ENCODE results near the gene HDAC4. TPM values are rescaled to one million over a fixed set of nuclear protein-coding genes. Genes with fewer than 3 reads are reported as not detected.

HDAC4 gene
- total and polyA plus RNA-seq, 2 of the 8 experiments (the other 6 are each of a cell fraction or from before 2014, with no cell fraction given): 15.4 to 31.5 TPM

DNA sequence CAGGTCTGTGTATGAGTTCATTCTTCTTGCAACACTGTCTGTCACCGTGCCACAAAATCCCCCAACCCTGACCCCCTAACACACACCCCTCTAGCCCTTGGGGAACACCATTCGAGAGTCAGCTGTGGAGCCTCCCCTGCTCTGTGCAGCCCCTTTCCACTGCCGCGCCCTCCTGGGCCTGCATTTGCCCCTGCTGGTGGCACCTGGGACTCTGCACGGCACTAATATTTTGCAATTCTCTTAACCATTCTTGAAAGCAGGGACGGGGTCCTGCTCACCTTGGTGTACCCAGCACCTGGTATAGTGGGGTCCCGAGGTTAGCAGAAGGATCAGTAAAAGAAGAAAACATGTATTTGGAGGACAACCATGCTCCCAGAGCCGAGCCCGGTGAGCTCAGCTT, 124.0 kb downstream of the HDAC4 start:
- Histone ChIP-seq H3K79me1 (ENCODE audit: low read depth, low read length) (peaks cover 28% of the 10 kb centered on the region), H4K20me1 (replicated peaks in 1 of 2; ENCODE audit: control insufficient read depth in 1 of 2, insufficient read depth in 2 of 2, low read length in 2 of 2) (peaks cover 14% of the 10 kb centered on the region in 2 experiments), H4K5ac (ENCODE audit: insufficient read length, low read depth, low read length) (no peak overlapping the region), H4K8ac (ENCODE audit: extremely low read depth, insufficient read depth, low read length) (no peak overlapping the region), H3K36me3 (ENCODE audit: control insufficient read depth in 2 of 4, insufficient read depth in 4 of 4, low read length in 3 of 4) (no peaks in the 10 kb centered on the region), H3K27me3 (replicated peaks in 1 of 4; ENCODE audit: control insufficient read depth in 3 of 4, extremely low read depth in 1 of 4, insufficient read depth in 3 of 4, low read length in 3 of 4) (no peaks in the 10 kb centered on the region), H3K4me2 (ENCODE audit: insufficient read depth in 1 of 2, low read depth in 2 of 2, low read length in 2 of 2) (no peak overlapping the region), H3K79me2 (ENCODE audit: control insufficient read depth in 1 of 2, insufficient read depth in 2 of 2, low read length in 2 of 2) (peaks cover 0 to 69% of the 10 kb centered on the region in 2 experiments; a peak in 2 of 4 replicates), H3K14ac (ENCODE audit: insufficient read length) (no peak overlapping the region), H3K9ac (replicated peaks in 1 of 4; ENCODE audit: extremely low read depth in 1 of 4, low read depth in 3 of 4, low read length in 3 of 4) (no peak overlapping the region), H2BK120ac (replicated peaks; ENCODE audit: low read depth, low read length) (no peak overlapping the region), H2BK5ac (ENCODE audit: low read depth, low read length) (no peak overlapping the region), H3K27ac (ENCODE audit: low read depth, low read length) (no peak overlapping the region), H2BK12ac (ENCODE audit: low read depth, low read length) (no peak overlapping the region), H3K23me2 (ENCODE audit: low read depth, low read length) (0 out of 2 replicates have a peak, but pooled peaks cover 2% of the 10 kb centered on the region), H3K23ac (ENCODE audit: insufficient read length) (no peak overlapping the region), H2BK20ac (ENCODE audit: low read length) (no peak overlapping the region), H3K18ac (ENCODE audit: extremely low read depth, low read length) (no peak overlapping the region), H2AFZ (ENCODE audit: low read length) (no peak overlapping the region), H3K9me3 (ENCODE audit: insufficient read depth in 2 of 2, low read depth in 1 of 2, low read length in 1 of 2) (no peaks in the 10 kb centered on the region), H3K4me1 (replicated peaks in 1 of 4; ENCODE audit: control insufficient read depth in 3 of 4, insufficient read depth in 4 of 4, low read length in 3 of 4) (peaks cover 0 to 6% (median 1%) of the 10 kb centered on the region in 4 experiments; a peak in 1 of 7 replicates), H3K56ac (replicated peaks; ENCODE audit: insufficient read length, low read depth, low read length) (no peak overlapping the region), H3K4ac (replicated peaks; ENCODE audit: insufficient read length, low read depth, low read length) (no peak overlapping the region), H2AK5ac (ENCODE audit: low read depth, low read length) (no peak overlapping the region), H3K4me3 (ENCODE audit: extremely low read depth in 1 of 4, insufficient read depth in 2 of 4, low read depth in 3 of 4, low read length in 4 of 4) (no peak overlapping the region), H4K91ac (replicated peaks; ENCODE audit: insufficient read length, low read length) (no peak overlapping the region), H2BK15ac (ENCODE audit: low read length) (no peak overlapping the region)
- no peak for TF ChIP-seq HDAC6 (IDR thresholded peaks at IDR 0.05; ENCODE audit: low read depth, low read length)
- no peak for TF ChIP-seq BACH1 (IDR thresholded peaks at IDR 0.05; ENCODE audit: low read length)
- no peak for TF ChIP-seq KDM1A (IDR thresholded peaks at IDR 0.05; ENCODE audit: borderline replicate concordance, low read length)
- DNase-seq (ENCODE audit: low read depth in 1 of 2, low spot score in 2 of 2) (no peak), FAIRE-seq (no peak)
- ChIA-PET POLR2A (ENCODE audit: partially characterized antibody) (interaction anchor here (1.4 kb wide), 1 partner anchor 15 kb away, joined by 3 read pairs; no protein-coding TSS in a partner anchor), CTCF (ENCODE audit: partially characterized antibody) (interaction anchor here (1.1 to 6.8 kb wide), 5 partner anchors 9 to 89 kb away, joined by 3 to 44 read pairs (median 4); no protein-coding TSS in a partner anchor)
- 92% methylated on average over 9 of the region's 9 CpGs; no CpG with 5 or more reads in 1 of the 2 experiments for WGBS, 2 experiments (ENCODE audit: extremely low coverage in 1 of 2, insufficient coverage in 1 of 2, insufficient read length in 1 of 2, insufficient replicate concordance in 2 of 2, low coverage in 1 of 2, low lambda C conversion rate in 2 of 2, missing lambda C conversion rate in 1 of 2)

Data from H1 (cell line).